Breast epithelium (tissue), 3 donors: Measurements from ENCODE around the gene RILP.

Experiments
- CTCF ChIP-seq, 3 donors: fragments of 450-650 bp; IDR thresholded peaks; one replicate each; pipeline ENCODE4 v1.5.1; 2016 to 2017; ENCODE audit warnings: antibody characterized with exemption in 3 of 3, mild to moderate bottlenecking in 3 of 3, moderate library complexity in 3 of 3
- POLR2A ChIP-seq: fragments of 450-650 bp; IDR thresholded peaks from one replicate; pipeline ENCODE4 v1.6.1; 2016; ENCODE audit warnings: antibody characterized with exemption, mild to moderate bottlenecking, moderate library complexity

- TF ChIP-seq POLR2A = no peak
- no peak for TF ChIP-seq CTCF (IDR thresholded peaks at IDR 0.05)
Measured at GRCh38 chr17:1653735-1654134, 4.1 kb upstream of the RILP start.
